Sigmoid colon (tissue), 4 donors: ENCODE data around the gene EIF5AL1.
"Not testable (repeated sequence)": the region's sequence is repeated elsewhere in the genome, so short reads cannot be mapped to it uniquely, and the experiment has no call there.

Experiments
- CTCF ChIP-seq, 4 experiments: fragments of 450-650 bp in 3 of 4; fragments of 200-600 bp in 1 of 4; IDR thresholded peaks; one replicate each; pipeline ENCODE4 v1.5.1; 2016 to 2019; ENCODE audit warnings: antibody characterized with exemption in 4 of 4, mild to moderate bottlenecking in 3 of 4, moderate library complexity in 2 of 4
- EP300 ChIP-seq, 4 donors: sonication (generic); formaldehyde crosslinking; IDR thresholded peaks; one replicate each; pipeline ENCODE4 v1.6.1; 2017; ENCODE audit warnings: antibody characterized with exemption in 4 of 4
- POLR2A ChIP-seq, 2 donors: fragments of 450-650 bp; IDR thresholded peaks; one replicate each; pipeline ENCODE4 v1.6.1; 2016; ENCODE audit warnings: antibody characterized with exemption in 2 of 2, mild to moderate bottlenecking in 2 of 2, moderate library complexity in 2 of 2
- POLR2AphosphoS5 ChIP-seq, 4 donors: sonication (generic); formaldehyde crosslinking; IDR thresholded peaks; one replicate each; pipeline ENCODE4 v1.6.1; 2017; ENCODE audit warnings: antibody characterized with exemption in 4 of 4

GRCh38 chr10:79516532-79517205, 4.3 kb downstream of the EIF5AL1 start:
- TF ChIP-seq CTCF, POLR2AphosphoS5, POLR2A, EP300 (IDR thresholded peaks at IDR 0.05): not testable (repeated sequence)
